Astrocyte of the spinal cord (primary cell): ENCODE data around the gene HPGD.

Source experiments
- DNase-seq: peaks from one replicate; pipeline ENCODE4 v3.0.0; 2011; ENCODE audit warnings: low read depth, low spot score
- H3K4me3 ChIP-seq: 2 replicates; pipeline ENCODE4 v1.5.1; 2011; ENCODE audit warnings: low read depth, mild to moderate bottlenecking, low read length, moderate library complexity
- CTCF ChIP-seq: IDR thresholded peaks from 2 replicates; pipeline ENCODE4 v1.5.1; 2012; ENCODE audit warnings: low read depth, mild to moderate bottlenecking, low read length, inconsistent platforms
- in situ Hi-C: cut with HindIII; loops from 2 replicates; pipeline ENCODE4 v1.10.0; 2017; ENCODE audit warnings: low sequenced_read_pairs

Gene HPGD

GRCh38 chr4:174454815-174455473, 67.3 kb downstream of the HPGD start:
- in situ Hi-C loops = no loop called here
- DNase-seq = no peak
- TF ChIP-seq CTCF = no peak
- H3K4me3 ChIP-seq = no peak overlapping the region

- TF ChIP-seq CTCF = no peak
- DNase-seq = no peak
- in situ Hi-C loops = no loop called here
- H3K4me3 ChIP-seq = no peak overlapping the region
Observed at GRCh38 chr4:174451718-174452296, 70.5 kb downstream of the HPGD start.

GRCh38 chr4:174450786-174451125, 71.5 kb downstream of the HPGD start:
- H3K4me3 ChIP-seq = no peak overlapping the region
- TF ChIP-seq CTCF = no peak
- DNase-seq = no peak
- in situ Hi-C loops = no loop called here

GRCh38 chr4:174449944-174450785, 72.1 kb downstream of the HPGD start:
- no peak for TF ChIP-seq CTCF
- in situ Hi-C loops = no loop called here
- no peak overlapping the region for H3K4me3 ChIP-seq
- DNase-seq = no peak

- in situ Hi-C loops = no loop called here
- DNase-seq = no peak
- no peak overlapping the region for H3K4me3 ChIP-seq
- TF ChIP-seq CTCF = no peak
Observed at GRCh38 chr4:174449152-174449551, 73.1 kb downstream of the HPGD start.

GRCh38 chr4:174444390-174444789, 77.9 kb downstream of the HPGD start:
- TF ChIP-seq CTCF = no peak
- no peak overlapping the region for H3K4me3 ChIP-seq
- in situ Hi-C loops = no loop called here
- no peak for DNase-seq
